GF-D8 (cell line): Measurements from ENCODE around the gene WDR77.

Experiments
- DNase-seq: peaks from one replicate; lab custom pipeline; 2025; lab: John Stamatoyannopoulos, UW

The WDR77 gene

DNA sequence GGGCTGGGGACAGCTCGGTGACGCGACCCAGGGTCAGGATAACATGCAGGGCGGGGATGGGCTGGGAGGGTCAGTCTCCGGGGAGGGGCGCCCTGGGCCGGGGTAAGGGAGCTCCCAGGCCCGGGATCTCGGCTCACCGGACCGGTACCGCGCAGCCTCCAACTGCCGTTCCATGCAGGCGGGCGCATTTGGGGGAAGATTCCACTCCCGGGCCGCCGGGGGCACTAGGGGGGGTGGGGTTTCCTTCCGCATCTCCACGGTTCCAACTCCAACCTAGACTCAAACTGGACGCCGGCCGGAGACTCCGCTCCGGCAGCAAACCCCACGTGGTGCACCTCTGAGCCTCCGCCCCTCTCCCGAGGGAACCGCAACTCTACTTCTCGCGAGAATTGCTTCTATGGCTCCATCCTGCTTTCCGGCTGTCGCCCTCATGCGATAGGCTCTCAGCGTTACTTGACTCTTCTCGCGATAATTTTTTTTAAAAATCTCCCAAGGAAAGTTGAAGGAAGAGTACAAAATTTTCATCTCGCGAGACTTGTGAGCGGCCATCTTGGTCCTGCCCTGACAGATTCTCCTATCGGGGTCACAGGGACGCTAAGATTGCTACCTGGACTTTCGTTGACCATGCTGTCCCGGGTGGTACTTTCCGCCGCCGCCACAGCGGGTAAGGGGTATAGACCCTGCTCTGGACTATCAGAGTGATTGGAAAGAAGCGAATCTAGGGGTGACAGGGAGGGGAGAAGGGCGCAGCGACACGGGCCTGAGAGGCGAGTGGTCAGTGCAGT is at the start of gene WDR77, which contains the start of gene ATP5PB:
WDR77 (minus strand) TSS at position 339 of the 785 bp plus-strand sequence; CDS start at position 252, 87 bp downstream.
ATP5PB (plus strand) TSS at position 547 of the 785 bp plus-strand sequence; CDS start at position 625, 78 bp downstream.
- peak; percentile 99 for DNase-seq

DNA sequence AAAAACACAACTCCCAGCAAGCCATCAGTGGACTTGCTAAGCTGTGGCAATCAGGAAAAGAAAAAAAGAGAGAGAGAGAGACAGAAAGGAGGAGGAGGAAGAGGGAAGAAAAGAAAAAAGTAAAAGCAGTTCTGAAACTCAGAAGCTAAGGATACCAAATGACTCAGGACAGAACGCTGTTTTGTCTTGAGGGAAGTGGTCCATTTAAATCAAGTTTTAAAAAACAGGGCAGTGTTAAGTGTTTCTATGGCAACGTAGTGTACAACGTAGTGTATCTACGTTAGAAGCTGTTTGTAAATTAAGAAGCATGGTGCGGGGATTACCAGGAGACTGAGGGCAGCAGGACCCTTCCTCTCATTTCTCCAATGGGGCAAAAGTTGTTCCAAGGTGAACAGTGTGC is 48.5 kb upstream of the WDR77 start:
- no peak for DNase-seq

DNA sequence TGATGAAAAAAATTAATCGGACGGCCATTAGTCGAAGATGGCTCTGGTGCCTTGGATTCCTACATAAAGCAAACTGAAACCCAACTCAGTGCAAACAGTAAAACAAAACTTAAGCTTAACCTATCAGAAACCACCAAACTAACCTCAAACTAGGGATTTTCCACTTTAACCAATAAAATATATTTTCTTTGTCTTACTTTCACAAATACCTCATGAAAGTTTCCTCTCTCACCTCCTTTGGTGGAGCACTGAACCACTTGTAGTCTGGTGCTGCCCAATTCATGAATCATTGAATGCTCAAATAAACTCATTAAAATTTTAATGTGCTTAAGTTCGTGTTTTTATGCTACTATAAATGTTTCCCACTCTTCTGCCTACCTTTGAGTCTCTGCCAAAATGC is 47.3 kb upstream of the WDR77 start:
- DNase-seq, result no peak

DNA sequence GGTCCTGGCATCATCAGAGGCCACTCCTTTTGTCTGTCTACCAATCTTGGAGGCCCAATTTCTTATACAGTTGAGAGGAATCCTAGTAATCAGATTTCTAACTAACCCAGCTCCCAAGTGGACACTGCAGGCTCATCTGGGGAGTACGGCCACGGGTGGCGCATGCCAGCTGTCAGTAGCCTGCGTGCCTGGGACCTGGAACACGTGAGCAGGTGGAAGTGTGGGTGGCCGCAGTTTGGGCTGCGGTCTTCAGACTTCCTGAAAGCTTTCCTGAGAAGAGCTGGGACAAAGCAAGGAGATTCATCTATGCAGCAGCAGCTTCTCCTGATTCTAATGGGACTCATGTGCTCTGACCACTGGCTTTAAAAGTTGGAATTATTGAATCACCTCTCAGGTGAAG is 42.0 kb upstream of the WDR77 start:
- DNase-seq, result peak; percentile 53

DNA sequence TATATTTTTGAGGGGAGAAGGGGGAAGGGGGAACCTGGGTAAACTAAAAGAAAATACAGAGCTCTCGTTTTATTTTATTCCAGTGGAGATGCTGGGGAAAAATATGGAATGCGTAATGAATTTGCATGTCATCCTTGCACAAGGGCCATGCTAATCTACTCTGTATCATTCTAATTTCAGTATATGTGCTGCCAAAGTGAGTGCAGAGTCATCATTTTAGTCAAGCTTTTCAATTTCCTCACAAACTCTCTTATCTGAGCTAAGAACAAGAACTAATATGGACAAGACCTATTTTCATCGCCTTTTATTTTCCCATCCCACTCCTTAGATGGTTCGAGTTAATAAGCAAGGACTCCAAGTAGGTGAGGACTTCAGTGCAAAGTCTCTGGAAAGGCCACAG is 41.2 kb upstream of the WDR77 start:
- no peak for DNase-seq

DNA sequence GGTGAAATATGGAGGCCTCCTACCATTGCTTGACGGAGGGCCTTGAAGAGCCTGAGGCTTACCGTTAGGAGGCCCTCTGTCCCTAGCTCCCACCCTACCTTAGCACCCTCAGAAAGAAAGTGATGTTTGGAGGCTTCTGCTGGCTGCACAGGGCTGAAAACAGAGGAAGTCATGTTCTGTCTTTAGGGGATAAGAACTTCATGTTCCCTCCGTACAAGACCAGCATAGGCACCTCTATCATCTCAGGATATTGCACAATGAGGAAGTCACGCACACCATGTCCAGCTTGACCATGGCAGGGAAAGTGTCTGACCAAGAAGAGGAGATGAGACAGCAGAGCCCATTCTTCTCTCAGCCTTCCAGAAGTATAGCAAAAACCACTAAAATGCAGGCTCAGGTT is 40.5 kb upstream of the WDR77 start:
- DNase-seq, result peak; percentile 41

DNA sequence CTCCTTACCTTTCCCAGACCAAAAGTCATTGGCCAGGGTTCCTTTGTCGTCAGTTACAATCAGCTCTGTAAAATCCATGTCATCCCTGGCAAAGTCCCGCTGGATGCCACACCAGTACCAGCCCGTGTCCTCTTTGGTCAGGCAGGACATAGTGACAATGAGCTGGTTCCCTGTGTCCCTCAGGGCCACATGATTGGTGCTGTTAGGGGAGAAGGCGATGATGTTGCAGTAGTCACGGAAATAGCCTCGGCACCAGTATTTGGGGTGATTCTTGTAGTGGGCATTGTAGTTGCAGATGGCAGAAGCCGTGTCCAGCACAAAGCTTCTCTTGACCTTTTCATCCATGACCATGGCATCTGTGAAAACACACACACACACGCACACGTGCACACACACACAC is 39.6 kb upstream of the WDR77 start:
- DNase-seq, result no peak

DNA sequence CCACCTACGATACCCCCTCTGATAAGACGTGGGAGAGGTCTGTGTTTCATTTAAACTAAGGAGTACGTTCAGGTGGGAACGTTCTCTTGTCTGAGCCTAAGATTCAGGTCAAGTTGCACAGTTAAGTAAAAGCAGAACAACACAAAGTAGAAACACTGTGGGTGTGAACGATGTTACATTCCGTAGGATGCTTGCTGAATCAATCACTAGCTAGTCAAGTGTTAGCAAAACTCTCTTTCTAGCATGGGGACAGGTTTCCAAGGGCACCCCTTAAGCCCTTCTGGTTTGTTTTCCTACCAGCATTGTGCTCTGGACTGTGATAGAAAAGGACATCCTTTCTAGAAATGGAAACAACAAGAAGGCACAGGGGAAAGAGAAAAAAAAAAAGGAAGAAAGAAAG is 38.1 kb upstream of the WDR77 start:
- no peak for DNase-seq

DNA sequence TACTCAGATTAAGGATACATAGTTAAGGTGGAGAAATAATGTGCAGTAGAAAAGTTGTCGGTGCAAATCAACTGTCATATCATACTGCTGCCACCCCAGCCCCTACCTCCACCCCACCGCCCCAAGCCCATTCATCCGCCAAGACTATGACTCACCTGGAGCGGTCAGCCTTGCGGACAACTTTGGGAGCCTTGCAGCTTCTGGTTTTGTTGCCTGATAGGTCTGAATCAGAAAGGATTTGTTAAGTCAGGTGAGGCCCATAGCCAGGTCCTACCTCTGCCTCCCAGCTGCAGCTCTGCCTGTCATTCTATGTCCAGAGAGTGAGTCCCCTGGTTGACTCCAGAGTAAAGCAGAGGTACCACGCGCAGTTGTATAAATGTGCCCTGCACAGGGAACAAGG is 37.4 kb upstream of the WDR77 start:
- no peak for DNase-seq

DNA sequence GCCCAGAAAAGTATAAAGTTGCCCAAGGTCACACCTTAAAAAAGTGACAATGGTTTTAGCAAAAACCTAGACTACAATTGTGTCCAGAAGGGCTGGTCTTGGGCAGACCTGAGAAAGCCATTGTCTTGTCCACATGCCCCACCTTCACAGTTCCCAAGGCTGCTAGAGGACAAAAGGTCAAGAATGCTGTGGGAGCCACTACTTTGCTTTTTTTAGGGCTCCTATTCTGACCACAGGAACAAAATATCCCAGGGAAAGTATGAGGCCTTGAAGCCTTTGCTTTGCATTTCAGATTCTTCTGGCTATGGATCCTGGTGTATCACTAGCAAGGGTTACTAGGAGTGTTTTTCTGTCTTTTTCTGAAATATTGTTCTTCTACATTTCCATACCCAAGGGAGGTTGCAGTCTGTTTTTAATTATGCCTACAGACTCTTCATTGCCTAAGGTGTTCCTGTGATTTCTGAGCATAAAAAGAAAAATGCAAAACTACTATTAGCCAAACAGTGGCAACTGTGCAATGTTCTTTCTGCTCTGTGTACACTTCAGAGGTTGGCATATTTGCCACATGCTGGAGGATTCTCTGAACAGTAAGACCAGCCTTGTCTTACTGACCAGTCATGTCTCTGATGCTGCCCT is 35.5 kb upstream of the WDR77 start:
- no peak for DNase-seq

DNA sequence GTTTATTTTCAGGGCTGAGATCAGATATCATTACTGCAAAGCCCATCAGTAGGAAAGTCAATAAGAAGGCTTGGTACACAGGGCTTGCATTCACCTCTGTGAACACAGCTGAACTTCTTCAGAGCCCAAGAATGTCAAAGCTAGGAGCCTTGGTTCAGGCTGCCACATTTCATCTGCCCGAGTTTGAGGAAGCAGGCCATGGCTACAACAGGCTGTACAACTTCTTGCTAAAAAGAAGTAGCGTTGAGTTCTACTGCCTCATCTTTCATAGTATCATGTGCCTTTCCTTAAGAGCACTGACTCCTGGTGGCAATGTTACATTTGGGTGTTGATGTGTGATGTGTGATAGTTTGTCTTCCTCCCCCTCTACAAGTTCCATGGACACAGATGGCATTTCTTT is 34.8 kb upstream of the WDR77 start:
- no peak for DNase-seq

DNA sequence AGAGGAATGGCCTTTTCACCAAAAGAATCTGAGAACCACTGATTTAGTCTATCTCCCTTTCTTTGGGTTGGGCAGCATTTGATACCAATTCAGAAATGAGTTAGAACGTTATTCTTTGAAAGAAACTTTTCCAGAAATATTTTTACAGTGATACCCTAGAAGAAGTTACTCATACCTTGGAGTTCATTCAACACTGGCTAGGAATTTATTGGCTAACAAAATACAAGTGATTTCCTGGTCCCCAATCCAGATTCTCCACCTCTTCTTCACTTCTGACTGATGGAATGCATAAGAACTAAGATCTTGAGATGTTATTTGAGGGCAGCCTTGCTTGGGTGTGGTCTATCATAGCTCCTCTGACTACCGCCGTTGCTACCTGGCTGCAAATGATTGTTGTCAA is 34.1 kb upstream of the WDR77 start:
- no peak for DNase-seq

DNA sequence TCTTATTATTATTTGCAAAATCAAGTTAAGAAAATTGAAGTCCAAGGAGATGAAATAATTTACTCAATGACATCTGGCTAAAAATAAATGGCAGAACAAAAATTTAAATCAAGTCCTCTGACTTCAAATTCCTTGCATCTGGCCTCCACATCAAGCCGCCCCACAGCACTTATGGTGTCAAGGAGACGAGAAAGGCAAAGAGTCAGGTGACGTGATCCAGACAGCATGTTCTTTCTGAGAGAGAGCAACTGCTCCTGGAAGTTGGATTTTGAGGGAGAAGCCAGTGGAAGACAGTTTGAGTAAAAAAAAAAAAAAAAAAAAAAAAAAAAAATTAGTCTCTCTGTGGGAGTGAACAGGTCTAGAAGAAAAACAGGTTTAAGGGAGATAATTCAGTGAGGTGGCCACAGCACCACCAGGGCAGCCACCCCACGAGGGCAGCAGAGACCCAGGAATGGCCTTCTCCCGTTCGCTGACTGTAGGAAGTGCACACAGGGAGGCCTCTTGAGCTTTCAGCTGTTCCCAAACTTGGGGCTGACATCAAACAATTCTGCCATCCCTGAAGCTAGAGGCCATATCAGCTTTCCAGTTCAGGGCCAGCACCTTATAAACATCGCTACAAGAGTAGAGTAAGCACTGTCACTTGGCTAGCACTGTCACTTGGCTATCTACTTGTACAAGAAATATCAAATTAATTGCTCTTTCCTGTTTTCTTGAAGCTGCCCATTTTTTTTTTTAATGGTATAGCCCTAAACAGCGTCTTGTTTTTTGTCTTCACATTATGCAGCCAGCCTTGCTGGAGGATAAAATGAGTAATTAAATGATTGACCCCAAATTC is 32.5 kb upstream of the WDR77 start:
- DNase-seq, result peak; percentile 57

DNA sequence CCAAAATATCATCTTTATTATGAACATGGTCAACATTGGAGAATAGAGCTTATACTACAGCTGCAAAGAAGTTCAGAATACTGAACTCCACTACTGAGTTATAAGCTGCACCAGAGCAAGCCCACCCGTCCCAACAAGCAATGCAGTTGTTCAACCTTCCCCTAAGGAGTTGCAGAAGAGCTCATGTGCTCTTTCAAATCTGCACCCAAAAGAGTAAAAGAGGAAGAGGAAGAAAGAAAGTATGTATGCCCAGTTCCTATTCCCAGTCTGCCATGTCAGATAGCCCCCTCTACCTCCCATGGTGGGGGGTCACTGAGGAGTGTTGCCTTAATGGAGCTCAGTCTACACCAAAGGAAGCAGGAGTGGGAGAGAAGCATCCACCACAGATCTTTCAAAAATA is 31.6 kb upstream of the WDR77 start:
- DNase-seq, result peak; percentile 63

DNA sequence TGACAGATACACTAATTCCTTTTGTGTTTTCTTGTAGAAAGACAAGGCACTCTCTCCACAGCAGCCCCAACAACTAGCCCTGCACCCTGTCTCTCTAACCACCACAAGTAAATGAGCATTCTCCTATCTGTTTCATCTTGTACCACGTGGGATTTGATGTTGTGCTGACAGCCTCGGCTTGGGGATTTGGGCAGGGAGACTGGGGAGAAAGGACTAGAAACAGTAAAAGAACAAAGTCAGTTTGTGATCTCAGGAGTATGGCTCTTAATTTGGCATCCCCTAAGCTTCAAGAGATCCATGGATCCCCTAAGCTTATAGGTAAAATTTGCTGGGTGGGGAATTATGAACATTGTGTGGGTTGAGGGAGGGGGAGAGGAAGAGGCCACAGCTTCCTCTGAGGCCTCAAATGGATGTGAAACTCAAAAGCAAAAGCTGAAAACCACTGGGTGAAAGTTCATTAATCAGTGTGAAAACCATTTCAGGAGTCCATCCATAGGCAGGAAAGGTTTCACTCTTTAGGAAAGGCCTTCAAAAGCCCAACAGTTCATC is 27.8 kb upstream of the WDR77 start:
- DNase-seq, result peak; percentile 43

DNA sequence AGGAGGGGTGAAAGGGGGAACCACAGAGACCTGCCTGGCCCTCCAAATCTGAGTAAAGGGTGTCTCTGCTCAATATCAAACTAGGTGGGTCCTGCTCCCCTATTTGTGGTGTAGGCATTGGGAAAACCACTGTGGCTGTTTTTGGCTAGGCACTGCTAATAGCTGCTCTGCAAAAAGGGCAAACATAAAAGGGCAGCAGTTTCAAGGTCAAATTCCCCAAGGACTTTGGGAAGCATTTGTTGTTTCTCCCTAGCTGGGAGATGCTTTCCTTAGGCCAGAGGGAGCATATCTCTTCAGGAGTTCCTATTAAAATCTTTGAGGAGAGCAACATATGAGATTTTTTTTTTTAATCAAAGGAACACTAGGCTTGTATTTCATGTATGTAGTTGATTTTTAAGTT is 27.2 kb upstream of the WDR77 start:
- DNase-seq, result no peak

DNA sequence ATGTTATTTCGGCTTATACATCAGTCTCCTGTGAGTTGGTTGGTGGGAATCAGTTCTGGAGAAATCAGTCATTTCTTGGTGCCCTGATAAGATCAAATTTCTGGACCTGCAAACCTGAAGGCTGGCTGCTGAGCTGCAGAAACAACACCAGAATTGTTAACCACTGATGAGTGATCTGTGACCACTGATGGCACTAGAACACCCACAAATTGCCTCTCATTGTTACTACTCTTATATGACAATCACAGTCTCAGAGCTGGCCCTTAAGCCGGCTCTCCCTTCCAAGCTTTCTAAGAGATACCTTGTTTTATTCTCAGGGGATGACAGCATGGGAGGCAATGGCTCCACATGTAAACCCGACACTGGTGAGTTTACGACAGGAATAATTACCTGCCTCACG is 26.6 kb upstream of the WDR77 start:
- DNase-seq, result no peak

DNA sequence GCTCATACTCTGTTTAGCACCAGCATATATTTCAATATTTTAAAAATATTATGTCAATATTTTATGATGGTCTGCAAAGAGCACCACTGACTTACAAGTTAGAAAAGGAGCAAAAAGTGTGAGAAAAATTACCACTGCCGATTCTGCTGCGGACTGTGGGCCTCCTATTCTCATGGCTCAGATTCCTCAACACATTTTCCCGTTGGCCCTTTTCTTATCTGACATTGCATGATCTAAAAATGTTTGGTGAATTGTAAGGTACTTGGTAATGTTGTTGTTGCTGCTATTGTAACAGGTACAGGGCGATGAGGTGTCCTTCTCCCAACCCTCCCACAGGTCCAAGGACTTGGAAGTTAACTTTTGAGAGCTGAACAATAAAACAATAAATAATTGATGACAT is 25.5 kb upstream of the WDR77 start:
- DNase-seq, result no peak

DNA sequence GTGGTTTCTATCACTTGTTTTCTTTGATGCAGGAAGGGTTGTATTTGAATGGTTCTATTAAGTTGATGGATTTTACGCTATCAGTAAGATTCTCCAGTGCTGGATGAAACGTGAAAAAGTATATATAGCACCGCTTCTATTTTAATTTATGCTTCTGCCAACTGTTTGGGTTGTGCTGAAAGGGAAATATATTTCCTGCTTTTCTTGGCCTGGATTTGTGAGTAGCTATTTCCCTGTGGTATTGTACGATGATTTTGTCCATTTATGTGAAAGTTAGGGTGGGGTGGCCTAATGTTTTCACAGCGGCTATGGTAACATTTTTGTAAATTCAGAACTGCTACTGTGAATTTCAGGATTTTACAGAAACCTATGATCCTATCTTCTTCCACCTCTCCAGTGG is 25.1 kb upstream of the WDR77 start:
- no peak for DNase-seq

DNA sequence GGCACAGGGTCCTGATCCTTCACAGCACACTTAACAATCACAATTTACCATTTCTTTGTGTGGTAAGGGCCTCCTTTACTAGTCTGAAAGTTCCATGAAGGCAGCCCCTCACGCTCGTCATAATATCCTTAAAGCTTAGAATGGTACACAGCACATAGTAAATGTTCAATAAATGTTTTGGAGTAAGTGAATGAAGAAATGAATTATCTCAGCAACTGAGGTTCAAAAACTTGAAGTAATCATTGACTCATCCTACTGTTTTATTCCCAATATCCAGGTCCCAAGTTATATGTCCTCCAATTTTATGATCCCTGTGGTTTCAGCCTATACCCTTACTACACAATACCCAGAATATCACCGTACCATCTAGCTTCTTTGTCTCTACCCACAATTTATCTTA is 22.5 kb upstream of the WDR77 start:
- DNase-seq, result no peak

DNA sequence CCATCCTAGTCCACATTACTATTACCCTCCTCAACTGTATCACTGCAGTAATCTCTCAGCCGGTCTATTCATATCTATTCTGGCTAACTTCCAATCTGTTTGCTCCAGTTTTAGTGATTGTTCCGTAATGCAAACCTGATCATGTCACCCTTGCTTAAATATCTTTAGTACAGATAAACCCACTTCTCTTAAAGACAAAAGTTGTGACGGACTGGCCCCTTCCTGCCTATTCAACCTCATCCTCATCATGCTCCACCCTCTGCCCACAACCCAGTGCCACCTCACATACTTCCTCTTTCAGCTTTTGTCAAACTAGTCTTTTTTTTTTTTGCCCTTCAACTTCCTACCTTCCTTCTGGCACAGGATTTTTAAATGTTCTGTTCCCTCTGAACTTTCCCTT is 22.0 kb upstream of the WDR77 start:
- DNase-seq, result peak; percentile 92

DNA sequence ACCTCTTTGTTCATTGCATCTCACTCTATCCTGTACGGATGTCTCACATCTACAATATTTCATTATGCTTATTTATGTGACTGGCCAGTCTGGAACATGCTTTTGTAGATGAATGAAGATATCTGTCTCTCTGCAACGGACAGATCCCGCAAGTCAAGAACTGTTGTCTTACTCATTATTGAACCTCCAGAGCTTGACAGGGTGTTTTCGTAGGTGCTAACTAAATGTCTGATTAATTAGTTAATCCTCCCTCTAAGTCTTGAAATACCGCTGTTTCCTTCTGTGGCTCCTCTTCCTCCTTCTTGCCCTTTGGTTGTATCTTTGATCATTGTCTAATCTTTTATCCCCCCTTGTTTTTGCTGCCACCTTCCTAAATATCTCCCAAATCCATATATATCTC is 21.5 kb upstream of the WDR77 start:
- DNase-seq, result no peak

DNA sequence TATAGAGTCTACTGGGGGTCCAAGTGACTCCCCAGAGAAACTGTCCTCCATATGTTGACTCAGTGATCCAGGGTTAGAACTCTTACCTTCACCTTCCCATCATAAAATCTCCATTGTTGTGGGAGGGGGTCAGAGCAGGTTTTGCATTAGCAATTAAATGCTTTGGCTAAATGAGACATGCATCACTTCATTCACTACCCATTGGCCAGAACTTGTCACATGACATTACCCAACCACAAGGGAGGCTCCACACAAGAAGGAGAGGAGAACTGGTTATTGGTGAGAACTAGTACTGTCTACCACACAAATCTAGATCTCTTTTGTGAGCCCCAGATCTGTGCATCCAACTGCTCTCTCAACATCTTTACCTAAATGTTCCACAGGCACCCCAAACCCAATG is 20.5 kb upstream of the WDR77 start:
- no peak for DNase-seq
